Adrenal gland (tissue), 12 donors: Measurements from ENCODE around the gene TBCK. TPM values are rescaled to one million over a fixed set of nuclear protein-coding genes. Genes with fewer than 3 reads are reported as not detected.

Source experiments
- DNase-seq, 7 donors: peaks; one replicate each; pipeline ENCODE4 v3.0.0-alpha.2; 2019 to 2020
- H3K27ac ChIP-seq, 5 donors: fragments of 200-600 bp; sonication (generic) in 4 of 5; 1 replicate in 3 of 5; 2 replicates in 2 of 5; pipeline versions ENCODE4 v1.5.1 to v1.8.0; 2016 to 2020; ENCODE audit warnings: mild to moderate bottlenecking in 1 of 5
- H3K27me3 ChIP-seq: fragments of 200-600 bp; 2 replicates; pipeline ENCODE4 v1.8.0; 2021
- H3K36me3 ChIP-seq, 2 donors: fragments of 200-600 bp; replicated peaks in 1 of 2; 1 replicate in 1 of 2; 2 replicates in 1 of 2; pipeline versions ENCODE4 v1.5.1 to v1.8.0; 2018 to 2022
- H3K4me1 ChIP-seq, 2 donors: fragments of 200-600 bp; replicated peaks in 1 of 2; 1 replicate in 1 of 2; 2 replicates in 1 of 2; pipeline versions ENCODE4 v1.5.1 to v1.8.0; 2018 to 2021
- H3K4me3 ChIP-seq, 4 donors: fragments of 200-600 bp; sonication (generic) in 3 of 4; one replicate each; pipeline ENCODE4 v1.5.1; 2016 to 2018
- H3K9me3 ChIP-seq, 3 donors: fragments of 200-600 bp; sonication (generic) in 1 of 3; replicated peaks in 1 of 3; 1 replicate in 2 of 3; 2 replicates in 1 of 3; pipeline versions ENCODE4 v1.5.1 to v1.8.0; 2016 to 2021
- CTCF ChIP-seq, 6 experiments: fragments of 450-650 bp in 4 of 6; fragments of 200-600 bp in 2 of 6; sonication (generic) in 1 of 6; IDR thresholded peaks; 1 replicate in 5 of 6; 2 replicates in 1 of 6; pipeline versions ENCODE4 v1.5.1 to v1.8.0; 2016 to 2021; ENCODE audit warnings: antibody characterized with exemption in 6 of 6, mild to moderate bottlenecking in 2 of 6, moderate library complexity in 1 of 6
- POLR2A ChIP-seq, 2 donors: fragments of 450-650 bp; IDR thresholded peaks; one replicate each; pipeline ENCODE4 v1.6.1; 2017; ENCODE audit warnings: antibody characterized with exemption in 2 of 2, mild to moderate bottlenecking in 2 of 2, moderate library complexity in 1 of 2
- WGBS, 4 donors: extraction: QIAGEN DNeasy Blood & Tissue Kit in 2 of 4; methylation state at CpG; one replicate each; pipeline versions ENCODE4 v1.1.5 to v1.1.7; 2013 to 2017; 5-methylcytosine and 5-hydroxymethylcytosine counted together
- intact Hi-C, 2 donors: fragments of 100-400 bp; cut with DNase I; formaldehyde crosslinking; loops; one replicate each; pipeline versions ENCODE4 v1.14.1 to v1.15.0; 2022 to 2023
- polyA plus RNA-seq, 3 donors: library from polyadenylated mRNA; stranded (reverse); fragments of 200-250 nt in 2 of 3; fragments of 350-450 nt in 1 of 3; fragmentation: Illumina TruSeq in 1 of 3; extraction: RNeasy Lipid Tissue Mini Kit (QIAGEN cat#74804) in 1 of 3; gene quantifications; one replicate each; pipeline ENCODE4 v1.2.3, GENCODE V29; 2013 to 2014
- total RNA-seq, 9 donors: library from RNA; depleted of rRNA in 4 of 9; stranded (reverse); fragments of >200 nt in 4 of 9; fragments of 120-200 nt in 1 of 9; fragmentation: NEBNext Ultra II Directional in 1 of 9; extraction: Animal tissue kit (Norgen Biotek cat#: 25700) in 1 of 9; gene quantifications; one replicate each; pipeline versions ENCODE4 v1.1.0 to v1.2.4, GENCODE V29; 2013 to 2023
- donor health status: healthy with polysubstance abuse.
- donor health status: Bipolar disorder and iron deficiency.
- donor health status: DM: yes; HTN: yes; CAD: no.
- donor health status: DM: no; HTN: no; CAD: no.
- donor health status: DM: no; HTN: no; CAD: no.
- donor health status: DM: yes; HTN: yes; CAD: no.

The TBCK gene
- total and polyA plus RNA-seq, 12 donors = 12.6 to 76.3 (median 39.8) TPM

GRCh38 chr4:106253364-106254129, 62.5 kb downstream of the TBCK start:
- 66 to 91% (median 81%) methylated on average over 4 of the region's 4 CpGs for WGBS, 4 donors
- TF ChIP-seq CTCF (IDR thresholded peaks at IDR 0.05) = no peak
- no peak for TF ChIP-seq POLR2A (IDR thresholded peaks at IDR 0.05)
- H3K27ac ChIP-seq = no peak overlapping the region
- no peaks in the 10 kb centered on the region for H3K27me3 ChIP-seq
- H3K9me3 ChIP-seq = no peaks in the 10 kb centered on the region
- no peaks in the 10 kb centered on the region for H3K4me1 ChIP-seq
- intact Hi-C loops = no loop called here
- H3K4me3 ChIP-seq = no peak overlapping the region
- H3K36me3 ChIP-seq = peaks cover 0 to 19% of the 10 kb centered on the region in 2 donors
- DNase-seq = no peak

GRCh38 chr4:106247600-106247999, 68.4 kb downstream of the TBCK start:
- DNase-seq = no peak
- Histone ChIP-seq H3K36me3 (peaks cover 0 to 19% of the 10 kb centered on the region in 2 donors), H3K9me3 (no peaks in the 10 kb centered on the region), H3K27me3 (no peaks in the 10 kb centered on the region), H3K4me3 (no peak overlapping the region), H3K4me1 (no peaks in the 10 kb centered on the region), H3K27ac (no peak overlapping the region)
- intact Hi-C loops = no loop called here
- TF ChIP-seq POLR2A (IDR thresholded peaks at IDR 0.05) = no peak
- TF ChIP-seq CTCF (IDR thresholded peaks at IDR 0.05) = no peak

GRCh38 chr4:106246441-106246840, 69.6 kb downstream of the TBCK start:
- DNase-seq = no peak
- intact Hi-C loops = no loop called here
- Histone ChIP-seq H3K4me1 (no peaks in the 10 kb centered on the region), H3K27me3 (no peaks in the 10 kb centered on the region), H3K27ac (no peak overlapping the region), H3K4me3 (no peak overlapping the region), H3K36me3 (peaks cover 0 to 17% of the 10 kb centered on the region in 2 donors), H3K9me3 (no peaks in the 10 kb centered on the region)
- WGBS, 4 donors = 94 to 100% (median 100%) methylated on average over 1 of the region's 1 CpG
- TF ChIP-seq CTCF (IDR thresholded peaks at IDR 0.05) (no peak), POLR2A (IDR thresholded peaks at IDR 0.05) (no peak)

GRCh38 chr4:106245176-106245575, 70.8 kb downstream of the TBCK start:
- no peak for DNase-seq
- TF ChIP-seq CTCF (IDR thresholded peaks at IDR 0.05) (no peak), POLR2A (IDR thresholded peaks at IDR 0.05) (no peak)
- Histone ChIP-seq H3K27me3 (no peaks in the 10 kb centered on the region), H3K36me3 (peaks cover 0 to 13% of the 10 kb centered on the region in 2 donors), H3K4me3 (no peak overlapping the region), H3K4me1 (no peaks in the 10 kb centered on the region), H3K9me3 (no peaks in the 10 kb centered on the region), H3K27ac (no peak overlapping the region)
- WGBS, 4 donors = 75 to 98% (median 86%) methylated on average over 2 of the region's 2 CpGs
- intact Hi-C loops = no loop called here
